ENCODE measurements around the gene IFI35. TPM values are rescaled to one million over a fixed set of nuclear protein-coding genes. Genes with fewer than 3 reads are reported as not detected.
A peak's percentile ranks its signal among the peaks of the same experiment; 100 is the strongest.

The IFI35 gene
- total and polyA plus RNA-seq, 2 of the 8 experiments (the other 6 are each of a cell fraction or from before 2014, with no cell fraction given), result 2.5 to 4.7 TPM

- TF ChIP-seq CHD7 (IDR thresholded peaks at IDR 0.05; ENCODE audit: insufficient replicate concordance, low read length), result no peak
- TF ChIP-seq RFX5 (IDR thresholded peaks at IDR 0.05; ENCODE audit: borderline replicate concordance, low read depth, low read length), result no peak
- TF ChIP-seq SAP30 (IDR thresholded peaks at IDR 0.05; ENCODE audit: insufficient read depth, insufficient replicate concordance, low read length), result no peak
- no peak for TF ChIP-seq TEAD4 (IDR thresholded peaks at IDR 0.05; ENCODE audit: low read depth, low read length)
- no peak for TF ChIP-seq SIX5 (IDR thresholded peaks at IDR 0.05; ENCODE audit: low read depth, low read length)
- peak; percentile 35 for TF ChIP-seq KDM4A (IDR thresholded peaks at IDR 0.05; ENCODE audit: low read depth, low read length, severe bottlenecking)
- no peak for TF ChIP-seq CBX8 (IDR thresholded peaks at IDR 0.05; ENCODE audit: borderline replicate concordance, low read depth, low read length)
- TF ChIP-seq PHF8 (conservative IDR thresholded peaks at IDR 0.05; ENCODE audit: low read depth, low read length), result 0 out of 2 replicates have a peak, but pooled peaks have one; percentile 19
- no peak for TF ChIP-seq ATF2 (IDR thresholded peaks at IDR 0.05; ENCODE audit: low read length)
Measured at GRCh38 chr17:43025290-43025657, 18.7 kb downstream of the IFI35 start (continued).

All from H1 (cell line).